Smooth muscle cell (in vitro differentiated cells): ENCODE data around the gene ZBTB49. TPM values are rescaled to one million over a fixed set of nuclear protein-coding genes. Genes with fewer than 3 reads are reported as not detected.
A peak's percentile ranks its signal among the peaks of the same experiment; 100 is the strongest.

Source experiments
- DNase-seq: peaks from one replicate; lab custom pipeline; 2025; ENCODE audit not compliant: unreplicated experiment; lab: John Stamatoyannopoulos, UW
- H2AFZ ChIP-seq: fragments of 200-600 bp; sonication (generic); 2 replicates; pipeline ENCODE4 v1.6.0; 2016; ENCODE audit warnings: antibody characterized with exemption, low read depth, mild to moderate bottlenecking
- H3F3A ChIP-seq: fragments of 200-600 bp; sonication (generic); 2 replicates; pipeline ENCODE4 v1.6.0; 2017; ENCODE audit warnings: antibody characterized with exemption, low read depth
- H3K27ac ChIP-seq: fragments of 200-600 bp; sonication (generic); 2 replicates; pipeline ENCODE4 v1.5.1; 2016; ENCODE audit warnings: low read depth, mild to moderate bottlenecking
- H3K27me3 ChIP-seq: fragments of 200-600 bp; sonication (generic); 2 replicates; pipeline ENCODE4 v1.6.1; 2016; ENCODE audit warnings: low read depth, mild to moderate bottlenecking
- H3K36me3 ChIP-seq: fragments of 200-600 bp; sonication (generic); 2 replicates; pipeline ENCODE4 v1.5.1; 2016; ENCODE audit warnings: low read depth
- H3K4me1 ChIP-seq: fragments of 200-600 bp; sonication (generic); 2 replicates; pipeline ENCODE4 v1.5.1; 2016; ENCODE audit warnings: low read depth
- H3K4me2 ChIP-seq: fragments of 200-600 bp; sonication (generic); 2 replicates; pipeline ENCODE4 v1.6.0; 2016; ENCODE audit warnings: mild to moderate bottlenecking
- H3K4me3 ChIP-seq: fragments of 200-600 bp; sonication (generic); 2 replicates; pipeline ENCODE4 v1.5.1; 2016; ENCODE audit warnings: mild to moderate bottlenecking
- H3K79me2 ChIP-seq: fragments of 200-600 bp; sonication (generic); 2 replicates; pipeline ENCODE4 v1.6.0; 2016; ENCODE audit warnings: low read depth, mild to moderate bottlenecking
- H3K9ac ChIP-seq: fragments of 200-600 bp; sonication (generic); 2 replicates; pipeline ENCODE4 v1.6.0; 2016; ENCODE audit warnings: low read depth
- H3K9me3 ChIP-seq: fragments of 200-600 bp; sonication (generic); replicated peaks from 2 replicates; pipeline ENCODE4 v1.5.1; 2016; ENCODE audit warnings: low read depth
- H4K20me1 ChIP-seq: fragments of 200-600 bp; sonication (generic); 2 replicates; pipeline ENCODE4 v1.6.0; 2016; ENCODE audit warnings: low read depth
- CTCF ChIP-seq: fragments of 200-600 bp; sonication (generic); IDR thresholded peaks from 2 replicates; pipeline ENCODE4 v1.5.1; 2017; ENCODE audit warnings: borderline replicate concordance, mild to moderate bottlenecking, antibody characterized with exemption; ENCODE audit not compliant: insufficient read depth, poor library complexity, severe bottlenecking
- WGBS: methylation state at CpG from one replicate; pipeline ENCODE4 v1.1.7; 2016; ENCODE audit warnings: low lambda C conversion rate; 5-methylcytosine and 5-hydroxymethylcytosine counted together
- polyA plus RNA-seq: library from polyadenylated mRNA; unstranded; fragments of >200 nt; fragmentation: Nextera tagmentation; extraction: Ambion mirVana; gene quantifications from 2 replicates; pipeline ENCODE4 v1.2.1, GENCODE V29; 2016
- total RNA-seq: library from RNA; depleted of rRNA; stranded (reverse); fragments of >200 nt; gene quantifications from 2 replicates; pipeline ENCODE4 v1.2.3, GENCODE V29; 2014

ZBTB49 gene
- total and polyA plus RNA-seq, 2 experiments from 2014 or later = 4.2 to 6.3 TPM

GRCh38 chr4:4328840-4329239 is 38.8 kb downstream of the ZBTB49 start:
- H3K27me3 ChIP-seq = no peaks in the 10 kb centered on the region
- no peak overlapping the region for H3K4me3 ChIP-seq
- no peak for TF ChIP-seq CTCF
- 94% methylated on average over 4 of the region's 4 CpGs for WGBS
- H3K79me2 ChIP-seq = no peaks in the 10 kb centered on the region
- H3K27ac ChIP-seq = no peak overlapping the region
- H3K9me3 ChIP-seq = no peaks in the 10 kb centered on the region
- no peak overlapping the region for H3K9ac ChIP-seq
- H3K4me1 ChIP-seq = no peaks in the 10 kb centered on the region
- no peaks in the 10 kb centered on the region for H3K36me3 ChIP-seq
- no peak for DNase-seq
- no peaks in the 10 kb centered on the region for H3F3A ChIP-seq
- H2AFZ ChIP-seq = no peak overlapping the region
- H3K4me2 ChIP-seq = no peak overlapping the region
- no peaks in the 10 kb centered on the region for H4K20me1 ChIP-seq

- no peaks in the 10 kb centered on the region for H3K79me2 ChIP-seq
- no peaks in the 10 kb centered on the region for H4K20me1 ChIP-seq
- 93% methylated on average over 10 of the region's 10 CpGs for WGBS
- H3K9ac ChIP-seq = no peak overlapping the region
- H2AFZ ChIP-seq = no peak overlapping the region
- H3K27ac ChIP-seq = no peak overlapping the region
- no peak for TF ChIP-seq CTCF
- no peaks in the 10 kb centered on the region for H3K36me3 ChIP-seq
- DNase-seq = no peak
- H3F3A ChIP-seq = no peaks in the 10 kb centered on the region
- no peaks in the 10 kb centered on the region for H3K27me3 ChIP-seq
- no peak overlapping the region for H3K4me2 ChIP-seq
- no peaks in the 10 kb centered on the region for H3K4me1 ChIP-seq
- no peak overlapping the region for H3K4me3 ChIP-seq
- H3K9me3 ChIP-seq = no peaks in the 10 kb centered on the region
Observed at GRCh38 chr4:4329496-4329895, 39.4 kb downstream of the ZBTB49 start.

GRCh38 chr4:4330794-4331193 is 40.7 kb downstream of the ZBTB49 start:
- Histone ChIP-seq H3K9ac (no peak overlapping the region), H3K9me3 (no peaks in the 10 kb centered on the region), H3K27ac (no peak overlapping the region), H3K4me3 (no peak overlapping the region), H3K4me1 (no peaks in the 10 kb centered on the region), H2AFZ (no peak overlapping the region), H3K79me2 (no peaks in the 10 kb centered on the region), H3F3A (no peaks in the 10 kb centered on the region), H3K4me2 (no peak overlapping the region), H4K20me1 (no peaks in the 10 kb centered on the region), H3K27me3 (no peaks in the 10 kb centered on the region), H3K36me3 (no peaks in the 10 kb centered on the region)
- DNase-seq = no peak
- TF ChIP-seq CTCF = no peak
- WGBS = 90% methylated on average over 5 of the region's 5 CpGs

GRCh38 chr4:4332529-4332928 is 42.5 kb downstream of the ZBTB49 start:
- no peak for DNase-seq
- peak overlapping the region; percentile 68 for H3K27ac ChIP-seq
- no peaks in the 10 kb centered on the region for H4K20me1 ChIP-seq
- no peak overlapping the region for H3K9ac ChIP-seq
- no peaks in the 10 kb centered on the region for H3F3A ChIP-seq
- H3K4me1 ChIP-seq = no peaks in the 10 kb centered on the region
- WGBS = 92% methylated on average over 3 of the region's 3 CpGs
- no peak overlapping the region for H2AFZ ChIP-seq
- H3K79me2 ChIP-seq = no peaks in the 10 kb centered on the region
- H3K36me3 ChIP-seq = no peaks in the 10 kb centered on the region
- no peak overlapping the region for H3K4me3 ChIP-seq
- H3K27me3 ChIP-seq = no peaks in the 10 kb centered on the region
- no peaks in the 10 kb centered on the region for H3K9me3 ChIP-seq
- H3K4me2 ChIP-seq = no peak overlapping the region
- TF ChIP-seq CTCF = no peak
